Jurkat, Clone E6-1 (cell line): ENCODE results near the gene VSTM4. TPM values are rescaled to one million over a fixed set of nuclear protein-coding genes. Genes with fewer than 3 reads are reported as not detected.

ENCODE experiments used
- DNase-seq: peaks from one replicate; pipeline ENCODE4 v3.0.0-alpha.2; 2011; ENCODE audit warnings: low read depth, low spot score
- H3K4me3 ChIP-seq: 2 replicates; pipeline ENCODE4 v1.5.1; 2011; ENCODE audit warnings: mild to moderate bottlenecking, low read length, control low read depth, moderate library complexity
- polyA plus RNA-seq: library from polyadenylated mRNA; unstranded; fragments of >200 nt; gene quantifications from one replicate; pipeline ENCODE4 v1.2.1, GENCODE V29; 2012; ENCODE audit warnings: missing spikeins; ENCODE audit not compliant: insufficient read length, insufficient read depth

The VSTM4 gene, protein sequence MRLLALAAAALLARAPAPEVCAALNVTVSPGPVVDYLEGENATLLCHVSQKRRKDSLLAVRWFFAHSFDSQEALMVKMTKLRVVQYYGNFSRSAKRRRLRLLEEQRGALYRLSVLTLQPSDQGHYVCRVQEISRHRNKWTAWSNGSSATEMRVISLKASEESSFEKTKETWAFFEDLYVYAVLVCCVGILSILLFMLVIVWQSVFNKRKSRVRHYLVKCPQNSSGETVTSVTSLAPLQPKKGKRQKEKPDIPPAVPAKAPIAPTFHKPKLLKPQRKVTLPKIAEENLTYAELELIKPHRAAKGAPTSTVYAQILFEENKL
- 0.44 TPM for polyA plus RNA-seq

DNA sequence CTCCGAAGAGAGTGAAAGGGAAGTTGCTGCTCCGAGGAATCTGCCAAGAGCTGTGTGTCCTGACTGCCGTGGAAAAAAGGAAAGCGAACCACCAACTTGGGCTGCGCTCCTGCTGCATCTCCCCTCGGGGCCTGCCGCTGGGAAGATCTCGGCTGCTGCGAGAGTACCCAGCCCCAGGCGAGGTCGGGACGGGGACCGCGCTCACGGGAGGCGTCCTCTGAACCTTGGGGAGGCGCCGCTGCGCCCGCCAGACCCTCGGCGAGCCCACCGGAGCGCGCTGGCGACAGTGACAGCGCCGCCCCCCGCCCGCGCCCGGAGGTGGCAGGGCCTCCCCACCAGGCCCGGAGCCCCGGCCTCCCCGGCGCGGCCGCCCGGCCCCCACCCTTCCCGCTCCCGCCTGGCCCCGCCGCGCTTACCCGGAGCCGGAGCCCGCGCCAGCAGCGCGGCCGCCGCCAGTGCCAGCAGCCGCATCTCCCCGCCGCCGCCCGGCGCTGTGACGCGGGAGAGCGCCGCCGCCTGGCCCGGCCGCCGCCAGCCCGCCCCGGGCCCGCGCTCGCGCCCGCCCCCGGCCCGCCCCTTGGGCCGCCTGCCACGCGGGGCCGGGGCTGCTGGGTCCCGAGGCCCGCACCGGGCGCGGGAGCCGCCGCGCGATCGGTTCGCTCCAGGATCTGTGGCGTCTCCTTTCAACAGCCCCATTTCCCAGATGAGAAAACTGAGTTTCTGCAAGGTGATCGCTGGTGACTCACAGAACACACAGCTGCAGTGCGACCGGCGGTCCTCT, at the start of gene VSTM4:
Gene VSTM4, minus strand, starts transcription at position 508 of the 781 bp plus-strand sequence. Its CDS starts 37 bp downstream, at position 471.
- no peak for DNase-seq
- no peak within 1 kb of the TSS for H3K4me3 ChIP-seq

DNA sequence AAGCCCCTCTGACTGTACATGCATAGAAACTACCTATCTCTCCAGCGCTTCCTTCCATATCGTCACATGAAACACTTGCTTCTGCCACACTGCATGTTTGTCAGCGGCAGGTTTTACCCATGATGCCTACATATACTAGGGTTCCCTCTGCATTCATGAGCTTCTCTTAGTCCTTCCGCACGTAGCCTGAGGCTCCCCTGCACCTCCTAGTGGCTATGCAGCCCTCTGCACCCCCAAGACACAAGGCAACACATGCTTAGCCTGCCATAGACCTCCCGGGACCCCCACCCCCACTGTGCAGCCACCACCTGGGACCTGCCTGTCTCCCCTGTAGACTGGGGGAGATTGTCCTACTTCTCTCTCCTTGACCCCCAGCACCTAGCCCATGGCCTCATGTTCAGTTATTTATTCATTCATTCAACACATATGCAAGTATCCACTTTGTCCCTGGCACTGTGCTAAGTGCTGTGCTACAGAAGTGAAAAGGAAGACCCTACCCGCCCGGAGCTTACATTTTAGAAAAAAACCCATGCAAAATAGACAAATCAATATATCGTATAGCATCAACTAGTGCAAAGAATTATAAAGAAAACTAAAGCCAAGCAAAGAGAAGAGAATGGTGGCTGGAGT, 49.4 kb upstream of the VSTM4 start:
- H3K4me3 ChIP-seq = no peak overlapping the region
- DNase-seq = peak; percentile 76

DNA sequence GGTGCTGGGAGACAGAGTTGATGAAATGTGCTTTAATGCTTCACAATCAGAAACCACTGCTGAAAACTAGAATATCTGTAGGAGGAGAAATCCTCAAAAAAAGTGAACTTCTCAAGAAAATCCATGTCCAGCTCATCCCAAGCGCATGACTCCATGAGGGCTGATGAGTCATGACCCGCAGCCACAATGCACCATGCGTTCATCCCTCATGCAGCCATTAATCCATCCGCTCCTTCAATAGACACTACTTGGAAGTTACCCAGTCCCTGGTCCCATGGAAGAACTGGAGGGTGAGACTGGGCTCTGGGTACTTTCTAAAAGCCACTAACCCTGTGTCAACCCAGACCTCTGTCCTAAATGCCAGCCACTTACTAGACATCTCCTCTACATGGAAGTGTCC, 48.4 kb upstream of the VSTM4 start:
- H3K4me3 ChIP-seq = no peak overlapping the region
- DNase-seq = no peak

DNA sequence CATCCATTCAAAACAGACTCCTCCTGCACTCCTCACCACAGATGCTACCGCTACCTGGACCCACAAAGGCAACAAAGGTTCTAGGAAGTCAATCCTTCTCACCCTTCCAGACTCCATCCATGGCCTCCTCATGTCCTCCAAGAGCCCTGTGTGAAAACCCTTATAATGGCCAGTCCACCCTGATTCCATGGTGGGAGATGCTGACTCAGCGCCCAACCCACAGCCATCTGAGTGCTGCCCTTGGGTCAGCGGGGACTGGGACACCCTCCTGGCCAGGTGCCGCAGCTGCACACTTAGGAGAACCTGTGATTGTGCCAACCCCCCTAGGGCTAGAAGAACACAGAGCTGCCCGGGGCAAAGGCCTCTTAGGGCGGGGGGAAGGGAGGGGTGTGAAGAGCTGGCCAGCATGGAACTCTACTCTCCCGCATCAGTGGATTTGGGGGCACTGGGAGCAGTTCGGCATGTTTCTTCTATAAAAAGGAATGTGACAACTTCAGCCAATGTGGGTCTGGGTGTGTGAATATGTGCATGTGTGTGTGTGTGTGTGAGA, 47.5 kb upstream of the VSTM4 start:
- no peak for DNase-seq
- H3K4me3 ChIP-seq = no peak overlapping the region

DNA sequence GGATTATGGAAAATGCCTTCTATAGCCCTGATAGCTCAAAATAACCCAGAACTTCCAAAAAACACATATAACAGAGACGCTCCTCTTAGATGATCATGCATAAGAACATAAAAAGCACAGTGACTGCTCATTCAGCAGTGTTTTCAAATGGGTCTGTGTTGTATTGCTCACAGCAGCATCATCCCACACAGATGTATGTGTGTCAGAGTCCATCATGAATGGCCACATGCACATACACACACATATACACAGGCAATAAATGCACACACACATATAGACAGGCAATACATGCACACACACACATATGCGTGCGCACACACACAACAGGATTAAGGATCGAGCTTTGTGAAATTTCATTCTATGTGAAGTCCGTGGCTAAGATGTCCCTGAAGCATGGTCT, 46.7 kb upstream of the VSTM4 start:
- no peak overlapping the region for H3K4me3 ChIP-seq
- no peak for DNase-seq

DNA sequence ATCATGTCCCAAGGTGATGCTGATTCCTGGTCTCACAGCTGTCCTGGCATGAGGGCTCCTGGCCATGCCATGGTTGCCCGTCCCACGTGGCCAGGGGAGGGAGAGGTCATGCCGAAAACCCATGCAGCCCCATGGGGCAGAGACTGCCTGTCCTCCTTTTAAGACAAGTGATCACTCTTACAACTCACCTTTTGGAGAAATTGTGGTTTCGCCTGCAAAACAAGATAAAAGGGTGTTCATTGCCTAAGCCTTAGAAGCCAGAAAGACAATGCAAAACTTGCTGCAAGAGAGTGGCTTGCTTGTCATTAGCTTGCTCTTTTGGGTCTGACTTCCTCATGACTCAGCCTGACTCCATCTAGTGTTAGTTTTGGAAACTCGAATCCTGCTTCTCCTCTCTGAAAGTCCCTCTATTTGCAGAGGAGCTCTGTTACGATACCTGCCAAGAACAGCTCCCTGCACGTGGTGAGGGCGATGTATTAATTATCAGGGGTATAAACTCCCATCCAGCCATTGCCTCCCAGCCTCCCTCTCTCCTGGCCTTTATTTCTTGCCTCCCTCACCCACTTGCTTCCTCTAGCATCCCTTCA, 46.2 kb upstream of the VSTM4 start:
- DNase-seq = peak; percentile 37
- H3K4me3 ChIP-seq = no peak overlapping the region

DNA sequence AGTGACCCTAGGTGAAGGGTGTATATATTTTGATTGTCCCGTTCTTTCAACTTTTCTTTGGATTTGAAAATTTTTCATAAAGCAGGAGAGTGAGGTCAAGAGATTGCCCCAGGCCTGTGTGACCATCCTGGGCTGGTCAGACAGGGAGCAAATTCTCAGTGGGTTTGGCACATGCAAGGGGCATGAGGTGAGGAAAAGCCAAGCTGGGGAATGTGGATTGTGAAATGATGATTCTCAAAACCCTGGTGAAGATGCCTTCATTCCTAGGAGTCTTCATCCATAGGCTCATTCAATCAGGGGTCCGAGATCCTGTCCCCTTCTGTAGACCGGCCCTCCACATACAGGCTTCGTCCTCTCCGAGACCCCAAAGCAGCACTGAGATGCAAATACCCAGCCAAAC, 45.5 kb upstream of the VSTM4 start:
- DNase-seq = no peak
- no peak overlapping the region for H3K4me3 ChIP-seq

DNA sequence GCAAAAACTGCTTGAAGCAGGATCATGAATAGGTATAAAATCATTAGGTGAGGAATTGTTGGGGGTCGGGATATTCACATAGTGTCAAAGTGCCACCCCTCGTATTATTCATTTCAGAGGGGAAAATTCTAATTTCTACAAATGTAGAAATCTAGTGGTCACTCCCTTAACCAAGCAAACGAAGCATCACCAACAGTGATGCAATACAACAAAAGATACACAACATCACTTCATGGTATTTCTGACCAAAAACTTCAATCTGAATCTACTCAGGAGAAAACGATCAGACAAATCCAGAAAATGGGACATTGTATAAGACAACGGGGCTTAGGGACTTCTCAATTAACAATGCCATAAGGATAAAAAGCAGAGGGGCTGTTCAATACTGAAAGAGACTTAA, 44.8 kb upstream of the VSTM4 start:
- DNase-seq = no peak
- no peak overlapping the region for H3K4me3 ChIP-seq

DNA sequence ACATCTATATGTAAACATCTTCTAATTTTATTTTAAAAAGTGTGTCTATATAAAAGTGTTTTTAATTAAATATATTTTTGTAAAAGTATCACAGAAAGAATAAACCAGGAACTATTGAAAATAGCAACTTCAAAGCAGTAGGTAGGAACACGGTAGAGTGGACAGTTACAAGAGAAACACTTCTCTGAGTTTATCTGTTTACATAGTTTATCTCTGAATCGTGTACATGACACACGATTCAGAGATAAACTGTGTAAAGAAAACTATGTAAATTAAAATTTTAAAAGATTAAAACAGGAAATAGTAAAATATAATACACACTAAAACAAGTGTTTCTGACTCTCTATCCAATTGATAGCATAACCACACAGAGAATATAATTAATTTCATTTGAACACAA, 43.6 kb upstream of the VSTM4 start:
- H3K4me3 ChIP-seq = no peak overlapping the region
- DNase-seq = no peak

DNA sequence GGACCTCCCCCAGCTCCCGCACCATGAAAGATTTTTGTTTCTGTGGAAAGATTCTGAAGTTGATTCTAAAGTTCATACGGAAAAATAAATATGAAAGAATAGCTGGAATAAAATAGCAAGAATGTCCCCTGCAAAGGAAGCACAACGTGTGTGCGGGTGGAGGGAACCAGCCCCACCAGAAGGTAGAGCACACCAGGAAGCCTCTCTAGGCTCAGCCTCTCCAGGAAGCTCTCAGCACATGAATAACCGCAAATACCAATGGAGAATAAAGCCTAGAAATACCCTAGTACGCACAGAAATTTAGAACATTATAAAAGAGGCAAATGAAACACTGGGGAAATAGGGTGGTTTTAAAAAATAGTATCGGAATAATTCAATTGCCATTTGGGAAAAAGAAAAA, 43.1 kb upstream of the VSTM4 start:
- no peak for DNase-seq

DNA sequence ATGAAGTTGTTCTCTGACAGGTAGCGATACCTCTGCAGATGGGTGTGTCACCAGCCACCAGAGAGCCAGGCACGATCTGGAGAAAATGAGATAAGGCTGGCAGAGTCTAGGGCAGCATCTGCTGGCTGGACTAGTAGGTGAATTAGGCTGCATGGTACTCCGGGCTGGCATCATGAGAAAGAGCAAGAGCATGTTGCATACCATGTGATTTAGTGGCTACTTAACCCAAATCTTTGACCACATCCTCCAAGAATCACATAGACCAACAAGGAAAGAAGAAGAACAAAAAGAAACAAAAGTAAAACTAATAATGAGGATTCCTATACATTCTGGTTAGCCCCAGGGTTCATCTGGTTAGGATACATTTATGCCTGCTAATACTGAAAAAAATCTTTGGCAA, 41.9 kb upstream of the VSTM4 start:
- no peak overlapping the region for H3K4me3 ChIP-seq
- no peak for DNase-seq

More for the DNA sequence above, 43.1 kb upstream of the VSTM4 start:
- no peak overlapping the region for H3K4me3 ChIP-seq

DNA sequence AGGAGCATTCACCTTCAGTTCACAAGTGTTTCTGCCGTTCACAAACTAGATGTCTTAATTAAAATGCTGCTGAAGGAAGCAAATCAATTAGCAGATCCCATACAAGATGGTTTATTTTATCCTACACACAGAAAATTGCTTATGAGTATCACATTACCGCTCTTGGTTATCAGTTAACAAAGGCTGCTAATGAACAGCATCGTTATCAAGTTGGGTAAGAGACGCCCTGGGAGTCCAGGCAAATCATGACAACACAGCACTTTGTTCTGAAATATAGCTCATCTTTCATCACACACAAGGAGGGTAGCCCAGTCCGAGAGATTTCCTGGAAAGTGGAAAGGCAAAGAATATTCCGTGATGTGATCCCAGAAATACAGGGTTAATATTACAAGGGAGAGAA, 39.3 kb upstream of the VSTM4 start:
- no peak for DNase-seq
- H3K4me3 ChIP-seq = no peak overlapping the region

DNA sequence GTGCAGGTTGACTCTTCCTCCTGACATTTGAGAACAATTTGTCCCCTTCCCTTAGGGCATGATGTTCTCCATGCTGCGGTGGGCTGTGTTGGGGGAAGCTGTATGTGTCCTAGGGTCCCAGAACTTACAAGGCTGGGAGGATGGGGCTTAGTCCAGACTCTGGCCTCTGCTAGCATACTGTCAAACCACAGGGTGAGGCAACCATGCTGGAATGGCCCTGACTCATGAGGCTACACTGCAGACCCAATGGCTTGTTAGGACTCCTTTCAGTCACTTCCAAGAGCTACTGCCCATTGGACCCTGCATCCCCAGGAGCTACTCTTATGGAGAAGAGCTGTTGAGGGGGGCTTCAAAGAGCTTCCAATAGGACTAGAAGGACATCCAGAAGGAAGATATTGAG, 38.6 kb upstream of the VSTM4 start:
- no peak for DNase-seq
- no peak overlapping the region for H3K4me3 ChIP-seq

DNA sequence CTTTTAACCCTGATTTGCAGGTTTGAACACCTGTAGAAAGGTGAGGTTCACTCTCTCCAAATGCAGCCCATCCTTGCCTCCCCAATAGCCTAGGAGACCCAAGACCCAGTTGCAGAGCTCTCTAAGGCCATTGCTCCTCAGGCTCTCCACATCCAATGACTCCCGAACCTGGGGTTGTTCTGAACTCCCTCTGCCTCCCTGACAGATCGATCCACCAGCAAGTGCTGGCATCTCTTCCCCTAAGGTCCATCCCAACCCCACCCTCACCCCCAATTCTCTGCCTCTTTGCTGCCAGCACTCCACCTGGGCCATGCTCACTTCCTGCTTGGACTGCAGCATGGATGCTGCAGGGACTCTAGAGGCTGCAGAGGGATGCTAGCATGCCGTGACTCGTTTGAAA, 37.8 kb upstream of the VSTM4 start:
- H3K4me3 ChIP-seq = no peak overlapping the region
- no peak for DNase-seq

DNA sequence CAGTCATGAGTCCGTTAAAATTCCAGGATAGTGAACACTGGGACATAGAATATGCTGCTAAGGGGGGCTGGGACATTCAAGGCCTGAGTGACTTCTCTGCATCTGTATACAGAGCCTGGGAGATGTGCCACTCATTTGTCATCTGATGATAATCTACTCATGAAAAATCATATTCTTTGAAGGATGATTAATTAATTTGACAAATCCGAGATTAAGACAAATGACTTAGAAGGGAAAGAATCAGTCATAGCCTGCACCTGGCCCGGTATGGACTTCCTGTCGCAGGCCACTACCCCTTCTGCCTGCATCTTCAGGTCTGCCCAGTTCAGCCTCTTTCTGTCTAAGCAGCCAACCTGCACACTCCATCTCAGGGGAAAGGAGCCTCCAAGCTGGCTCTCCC, 37.3 kb upstream of the VSTM4 start:
- H3K4me3 ChIP-seq = no peak overlapping the region
- no peak for DNase-seq

DNA sequence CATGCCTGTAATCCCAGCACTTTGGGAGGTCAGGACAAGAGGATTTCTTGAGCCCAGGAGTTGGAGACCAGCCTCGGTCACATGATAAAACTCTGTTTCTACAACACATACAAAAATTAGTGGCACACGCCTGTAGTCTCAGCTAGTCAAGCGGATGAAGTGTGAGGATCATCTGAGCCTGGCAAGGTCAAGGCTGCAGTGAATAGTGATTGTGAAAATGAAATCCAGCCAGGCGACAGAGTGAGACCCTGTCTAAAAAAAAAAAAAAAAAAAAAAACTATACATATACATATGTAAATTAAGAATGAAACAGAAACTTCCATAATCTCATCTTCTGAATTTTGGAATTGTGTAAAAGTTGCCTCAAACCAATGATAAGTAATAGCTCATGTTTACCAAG, 36.7 kb upstream of the VSTM4 start:
- no peak for DNase-seq
- H3K4me3 ChIP-seq = no peak overlapping the region

DNA sequence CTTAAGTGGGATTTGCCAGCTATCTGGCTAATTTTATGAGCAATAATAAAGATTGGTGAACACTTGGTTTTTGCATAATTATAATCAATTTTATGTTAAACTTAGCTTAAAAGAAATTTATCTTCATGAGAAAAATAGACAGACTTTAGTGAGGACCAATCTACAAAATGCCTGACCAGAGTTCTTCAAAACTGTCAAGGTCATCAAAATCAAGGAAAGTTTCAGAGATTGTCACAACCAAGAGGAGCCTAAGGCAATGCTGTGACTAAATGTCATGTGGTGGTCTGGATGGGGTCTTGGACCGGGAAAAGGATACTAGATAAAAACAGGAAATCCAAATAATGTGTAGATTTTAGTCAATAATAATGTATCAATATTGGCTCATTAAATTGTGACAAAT, 36.2 kb upstream of the VSTM4 start:
- H3K4me3 ChIP-seq = no peak overlapping the region

DNA sequence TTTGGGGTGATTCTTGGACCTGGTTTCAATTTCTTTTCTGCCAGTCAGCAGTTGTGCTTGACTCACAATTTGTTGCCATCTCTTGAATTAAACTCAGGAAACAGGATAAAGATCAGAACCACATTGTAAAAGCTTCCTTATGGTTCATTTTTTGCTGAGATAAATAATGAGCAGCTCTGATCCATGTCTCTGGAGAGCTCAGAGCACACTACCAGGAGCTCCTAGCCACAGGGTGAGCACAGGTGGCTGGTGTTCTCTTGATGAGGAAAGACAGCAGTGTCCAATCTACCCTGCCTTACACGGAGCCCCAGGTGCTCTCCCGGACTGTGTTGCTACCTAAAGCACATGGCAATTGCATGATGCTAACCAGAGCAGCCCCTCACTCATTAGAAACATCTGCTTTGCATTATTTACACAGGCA, 35.7 kb upstream of the VSTM4 start:
- DNase-seq = no peak
- no peak overlapping the region for H3K4me3 ChIP-seq

More for the DNA sequence above, 36.2 kb upstream of the VSTM4 start:
- no peak for DNase-seq

DNA sequence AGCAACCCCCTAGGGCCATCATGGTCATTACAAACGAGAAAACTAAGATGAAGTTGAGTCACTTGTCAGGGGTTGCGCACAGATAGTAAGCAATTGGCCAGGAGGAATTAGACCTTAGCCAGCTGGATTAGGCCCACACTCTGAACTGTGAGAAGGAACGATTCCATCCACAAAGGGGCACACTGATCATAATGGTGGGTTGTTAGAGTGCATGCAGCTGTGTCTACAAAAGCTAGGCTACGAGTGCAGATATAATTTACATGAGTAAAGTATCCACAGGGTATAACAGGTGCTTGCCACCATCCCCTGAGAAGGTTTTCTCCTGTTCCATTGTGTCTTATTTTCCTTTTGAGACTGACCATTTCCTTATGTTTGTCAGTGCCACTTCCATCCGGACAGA, 35.1 kb upstream of the VSTM4 start:
- no peak for DNase-seq
- H3K4me3 ChIP-seq = no peak overlapping the region

DNA sequence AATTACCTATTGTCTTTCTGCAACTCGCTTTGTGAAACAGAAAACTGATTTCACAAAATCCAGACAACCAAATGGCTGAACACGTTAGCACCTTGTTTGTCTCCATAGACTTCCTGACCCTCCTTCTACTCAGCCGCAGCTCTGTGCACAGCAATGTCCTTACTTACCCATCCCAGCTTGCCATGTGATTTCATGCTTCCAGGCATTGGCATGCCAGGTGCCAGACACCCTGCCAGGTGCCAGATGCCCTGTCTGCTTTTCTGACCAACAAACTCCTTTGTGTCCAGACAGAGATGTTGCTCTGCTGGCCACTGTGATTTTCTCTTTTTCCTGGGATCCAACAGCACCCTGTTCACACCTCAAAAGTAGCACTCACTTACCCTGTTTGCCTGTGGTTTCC, 34.6 kb upstream of the VSTM4 start:
- DNase-seq = no peak
- no peak overlapping the region for H3K4me3 ChIP-seq
